ENCODE results near the gene DNAH17.

Gene DNAH17

GRCh38 chr17:78577296-78577695 lies at the start of gene DNAH17:
DNAH17 (minus strand) TSS chr17:78577396; CDS start chr17:78575057, 2,339 bp downstream.
- no peak for DNase-seq

- DNase-seq: no peak
Observed at GRCh38 chr17:78624324-78625151, 47.3 kb upstream of the DNAH17 start.

- no peak for DNase-seq
Observed at GRCh38 chr17:78623541-78623940, 46.3 kb upstream of the DNAH17 start.

- DNase-seq: no peak
Observed at GRCh38 chr17:78622491-78623265, 45.5 kb upstream of the DNAH17 start.

GRCh38 chr17:78621720-78622490 lies 44.7 kb upstream of the DNAH17 start:
- DNase-seq: no peak

- DNase-seq: no peak
Observed at GRCh38 chr17:78620099-78620498, 42.9 kb upstream of the DNAH17 start.

GRCh38 chr17:78619334-78619733 lies 42.1 kb upstream of the DNAH17 start:
- DNase-seq: no peak

- DNase-seq: no peak
Observed at GRCh38 chr17:78618264-78619066, 41.3 kb upstream of the DNAH17 start.

- DNase-seq: peak; percentile 69
Observed at GRCh38 chr17:78617511-78618061, 40.4 kb upstream of the DNAH17 start.

- DNase-seq: no peak
Observed at GRCh38 chr17:78616946-78617345, 39.8 kb upstream of the DNAH17 start.

- no peak for DNase-seq
Observed at GRCh38 chr17:78615631-78616030, 38.4 kb upstream of the DNAH17 start.

GRCh38 chr17:78613416-78613815 lies 36.2 kb upstream of the DNAH17 start:
- DNase-seq: no peak

- DNase-seq: no peak
Observed at GRCh38 chr17:78611607-78612006, 34.4 kb upstream of the DNAH17 start.

GRCh38 chr17:78610951-78611511 lies 33.8 kb upstream of the DNAH17 start:
- DNase-seq: no peak

- DNase-seq: no peak
Observed at GRCh38 chr17:78609191-78609641, 32.0 kb upstream of the DNAH17 start.

GRCh38 chr17:78608804-78609186 lies 31.6 kb upstream of the DNAH17 start:
- no peak for DNase-seq

GRCh38 chr17:78608122-78608803 lies 31.1 kb upstream of the DNAH17 start:
- no peak for DNase-seq

- no peak for DNase-seq
Observed at GRCh38 chr17:78607038-78607437, 29.8 kb upstream of the DNAH17 start.

- DNase-seq: no peak
Observed at GRCh38 chr17:78605886-78606285, 28.7 kb upstream of the DNAH17 start.

GRCh38 chr17:78605429-78605828 lies 28.2 kb upstream of the DNAH17 start:
- DNase-seq: no peak

- no peak for DNase-seq
Observed at GRCh38 chr17:78602246-78602645, 25.1 kb upstream of the DNAH17 start.
